Heart left ventricle (tissue), 13 donors: ENCODE data around the gene METTL9.

Source experiments
- POLR2A ChIP-seq, 2 donors: fragments of 450-650 bp; IDR thresholded peaks; one replicate each; pipeline ENCODE4 v1.6.1; 2017; ENCODE audit warnings: antibody characterized with exemption in 2 of 2, mild to moderate bottlenecking in 2 of 2, moderate library complexity in 2 of 2
- TF ChIP-seq, protein P1 (sequence below), 12 donors: fragments of 200-600 bp; sonication (generic) in 4 of 12; IDR thresholded peaks; one replicate each; pipeline versions ENCODE4 v1.5.0 to v1.8.0; 2018 to 2022; ENCODE audit warnings: antibody characterized with exemption in 12 of 12, mild to moderate bottlenecking in 5 of 12
- donor health status: ischemic (EF 13 %, LVEDD 7.1; RV severe dilation, severe dysfunction).
- donor health status: DM: no; HTN: yes; CAD: no.
- donor health status: DM: no; HTN: no; CAD: no.
- donor health status: ischemic (EF 25% LVEDD 6.9; RV normal size, moderate dysfunction).
- donor health status: ischemic (EF 25% LVEDD 5.7; RV mildly dilated, moderate dysfunction).
- donor health status: ischemic (EF 35%, LVEDD 5.7; RV mildly dilated, moderate dysfunction).
- donor health status: nonischemic (EF 11% LVEDD 7.7; RV severe dilation, severe dysfunction).
- donor health status: DM: yes; HTN: yes; CAD: no.
- donor health status: PGD.
- donor health status: ischemic (EF 29% LVEDD 5.4; RV normal size, mild dysfunction).
- donor health status: nonischemic (EF 23%, LVEDD 6.1; RV moderate dilation, normal function).

DNA sequence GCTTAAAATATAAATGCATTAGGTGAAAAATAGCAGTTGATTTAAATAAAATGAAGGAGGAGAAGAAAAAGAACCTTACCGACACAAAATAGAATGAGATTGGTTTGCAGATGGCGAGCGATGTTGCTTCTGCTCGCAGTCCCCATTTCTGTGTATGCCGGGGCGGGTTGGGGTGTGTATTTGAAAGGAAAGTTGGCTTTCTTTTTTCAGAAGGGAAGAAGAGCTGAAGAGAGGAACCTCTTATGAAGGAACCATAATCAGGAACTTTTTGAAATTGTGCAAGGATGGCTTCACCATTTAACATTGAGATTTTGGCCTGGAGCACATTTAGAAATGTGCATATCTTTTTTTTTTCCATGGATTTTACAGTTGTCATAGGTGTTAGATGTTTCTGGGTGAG lies 53.1 kb downstream of the METTL9 start, which contains the start of gene IGSF6:
- TF ChIP-seq, protein P1, sequence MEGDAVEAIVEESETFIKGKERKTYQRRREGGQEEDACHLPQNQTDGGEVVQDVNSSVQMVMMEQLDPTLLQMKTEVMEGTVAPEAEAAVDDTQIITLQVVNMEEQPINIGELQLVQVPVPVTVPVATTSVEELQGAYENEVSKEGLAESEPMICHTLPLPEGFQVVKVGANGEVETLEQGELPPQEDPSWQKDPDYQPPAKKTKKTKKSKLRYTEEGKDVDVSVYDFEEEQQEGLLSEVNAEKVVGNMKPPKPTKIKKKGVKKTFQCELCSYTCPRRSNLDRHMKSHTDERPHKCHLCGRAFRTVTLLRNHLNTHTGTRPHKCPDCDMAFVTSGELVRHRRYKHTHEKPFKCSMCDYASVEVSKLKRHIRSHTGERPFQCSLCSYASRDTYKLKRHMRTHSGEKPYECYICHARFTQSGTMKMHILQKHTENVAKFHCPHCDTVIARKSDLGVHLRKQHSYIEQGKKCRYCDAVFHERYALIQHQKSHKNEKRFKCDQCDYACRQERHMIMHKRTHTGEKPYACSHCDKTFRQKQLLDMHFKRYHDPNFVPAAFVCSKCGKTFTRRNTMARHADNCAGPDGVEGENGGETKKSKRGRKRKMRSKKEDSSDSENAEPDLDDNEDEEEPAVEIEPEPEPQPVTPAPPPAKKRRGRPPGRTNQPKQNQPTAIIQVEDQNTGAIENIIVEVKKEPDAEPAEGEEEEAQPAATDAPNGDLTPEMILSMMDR (IDR thresholded peaks at IDR 0.05) = no peak
- no peak for TF ChIP-seq POLR2A (IDR thresholded peaks at IDR 0.05)
